Erythroblast (primary cell): Measurements from ENCODE around the gene HAUS5.

Experiments
- GATA1 ChIP-seq: IDR thresholded peaks from 2 replicates; pipeline ENCODE4 v1.6.1; 2011; ENCODE audit warnings: low read depth, mild to moderate bottlenecking, control low read depth, low read length, moderate library complexity
- POLR2A ChIP-seq: IDR thresholded peaks from 2 replicates; pipeline ENCODE4 v1.6.1; 2011; ENCODE audit warnings: mild to moderate bottlenecking, low read length

- TF ChIP-seq POLR2A (no peak), GATA1 (no peak)
Observed at GRCh38 chr19:35673121-35673804, 60.7 kb downstream of the HAUS5 start.
